Stimulated activated CD4-positive, alpha-beta T cell treated with anti-CD3 and anti-CD28 coated beads, TNF-alpha, amount 100 ng/mL, for 4 hours (primary cell): ENCODE measurements around the gene SIGLEC7.

ENCODE experiments used
- DNase-seq, 3 experiments: peaks; one replicate each; pipeline ENCODE4 v3.0.0-alpha.2; 2020; ENCODE audit warnings: low read depth in 3 of 3

SIGLEC7 gene

DNA sequence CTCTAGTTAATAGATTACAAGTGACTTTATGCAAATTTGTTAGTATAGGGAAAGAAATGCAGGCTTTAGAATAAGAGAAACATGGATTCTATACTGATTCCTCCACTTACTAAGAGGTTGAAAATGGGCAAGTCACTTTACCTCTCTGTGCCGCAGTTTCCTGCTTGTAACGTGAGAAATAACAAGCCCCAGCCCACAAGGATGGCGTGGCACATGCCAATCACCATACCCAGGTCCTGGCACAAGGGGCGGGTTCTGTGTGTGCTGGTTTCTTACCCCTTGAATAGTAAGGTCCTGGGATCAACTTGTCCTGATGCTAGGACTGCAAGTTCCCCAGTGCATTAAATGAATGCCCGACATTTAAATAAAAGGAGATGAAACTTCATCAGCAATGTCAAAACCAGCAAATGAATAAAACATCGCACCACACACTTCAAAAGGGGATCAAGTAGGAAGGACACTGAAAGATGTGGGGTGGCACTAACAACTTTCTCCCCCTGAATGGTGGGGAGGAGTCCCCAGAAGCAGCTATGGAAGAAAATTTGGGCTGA lies 25.3 kb upstream of the SIGLEC7 start:
- DNase-seq, result no peak

DNA sequence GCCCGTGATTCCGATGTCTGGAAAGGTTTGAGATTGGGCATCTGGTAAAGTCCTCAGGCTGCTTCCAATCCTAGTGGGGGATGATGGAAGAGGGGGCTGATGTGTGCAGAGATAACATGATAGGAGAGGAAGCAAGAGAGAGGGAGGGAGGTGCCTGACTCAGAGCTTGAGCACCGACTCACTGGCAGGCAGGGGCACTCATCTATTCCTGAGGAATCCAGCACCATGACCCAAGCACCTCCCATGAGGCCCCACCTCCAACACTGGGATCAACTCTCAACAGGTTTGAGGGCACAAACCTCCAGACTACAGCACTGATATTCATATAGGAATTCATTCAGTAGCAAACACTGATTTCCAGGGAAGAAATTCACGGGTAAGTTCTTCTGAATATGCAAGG lies 23.0 kb upstream of the SIGLEC7 start:
- DNase-seq, result no peak

DNA sequence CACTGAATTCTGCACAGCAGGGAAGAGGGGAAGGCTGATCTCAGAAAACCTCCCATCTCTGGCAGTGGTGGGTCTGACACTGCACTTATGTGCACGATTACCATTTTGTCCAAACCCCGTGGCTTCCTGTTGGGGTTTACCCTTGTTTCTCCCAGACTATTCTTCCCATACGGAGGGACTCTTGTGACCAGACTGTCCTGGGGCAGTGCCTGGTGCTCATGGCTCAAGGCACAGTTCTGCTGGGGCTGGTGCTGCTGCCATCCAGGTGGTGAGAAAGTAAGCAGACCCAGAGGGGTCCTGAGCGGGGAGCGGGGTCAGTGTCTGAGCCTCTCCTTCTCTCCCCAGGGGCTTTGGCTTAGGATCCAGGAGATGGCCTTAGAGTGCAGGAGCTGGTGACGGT lies 22.5 kb upstream of the SIGLEC7 start:
- no peak for DNase-seq

DNA sequence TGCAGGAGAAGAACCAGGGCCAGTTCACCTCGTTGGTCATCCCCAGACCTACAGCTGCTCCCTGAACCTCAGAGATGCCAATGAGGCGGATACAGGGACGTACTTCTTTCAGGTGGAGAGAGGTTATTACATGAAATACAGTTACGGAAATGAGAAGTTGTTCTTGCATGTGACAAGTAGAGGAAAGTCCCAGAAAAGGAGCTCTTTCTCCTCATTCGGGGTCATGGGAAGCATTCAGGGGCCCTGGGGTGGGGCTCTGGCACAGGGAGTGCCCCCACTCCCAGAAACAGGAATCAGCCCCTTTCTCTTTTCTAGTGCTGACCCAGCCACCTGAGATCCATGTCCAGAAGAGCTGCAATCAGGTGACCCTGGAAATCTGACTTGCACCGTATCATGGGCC lies 21.9 kb upstream of the SIGLEC7 start:
- no peak for DNase-seq

DNA sequence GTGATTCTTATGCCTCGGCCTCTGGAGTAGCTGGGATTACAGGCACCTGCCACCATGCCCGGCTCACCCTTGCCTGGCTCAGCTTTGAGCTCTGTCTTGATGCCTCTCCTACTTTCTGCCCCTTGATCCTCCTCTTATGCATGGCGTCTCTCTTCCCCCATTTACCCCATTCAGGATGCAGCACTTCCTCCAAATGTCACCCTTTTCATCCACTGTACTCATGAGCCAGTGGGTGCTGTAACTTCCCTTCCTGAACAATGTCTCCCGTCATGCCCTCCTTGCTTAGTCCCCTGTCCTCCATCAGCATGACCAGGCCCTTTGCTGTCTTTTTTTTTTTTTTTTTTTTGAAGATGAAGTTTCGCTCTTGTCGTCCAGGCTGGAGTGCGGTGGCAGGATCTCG lies 20.8 kb upstream of the SIGLEC7 start:
- DNase-seq, result no peak

DNA sequence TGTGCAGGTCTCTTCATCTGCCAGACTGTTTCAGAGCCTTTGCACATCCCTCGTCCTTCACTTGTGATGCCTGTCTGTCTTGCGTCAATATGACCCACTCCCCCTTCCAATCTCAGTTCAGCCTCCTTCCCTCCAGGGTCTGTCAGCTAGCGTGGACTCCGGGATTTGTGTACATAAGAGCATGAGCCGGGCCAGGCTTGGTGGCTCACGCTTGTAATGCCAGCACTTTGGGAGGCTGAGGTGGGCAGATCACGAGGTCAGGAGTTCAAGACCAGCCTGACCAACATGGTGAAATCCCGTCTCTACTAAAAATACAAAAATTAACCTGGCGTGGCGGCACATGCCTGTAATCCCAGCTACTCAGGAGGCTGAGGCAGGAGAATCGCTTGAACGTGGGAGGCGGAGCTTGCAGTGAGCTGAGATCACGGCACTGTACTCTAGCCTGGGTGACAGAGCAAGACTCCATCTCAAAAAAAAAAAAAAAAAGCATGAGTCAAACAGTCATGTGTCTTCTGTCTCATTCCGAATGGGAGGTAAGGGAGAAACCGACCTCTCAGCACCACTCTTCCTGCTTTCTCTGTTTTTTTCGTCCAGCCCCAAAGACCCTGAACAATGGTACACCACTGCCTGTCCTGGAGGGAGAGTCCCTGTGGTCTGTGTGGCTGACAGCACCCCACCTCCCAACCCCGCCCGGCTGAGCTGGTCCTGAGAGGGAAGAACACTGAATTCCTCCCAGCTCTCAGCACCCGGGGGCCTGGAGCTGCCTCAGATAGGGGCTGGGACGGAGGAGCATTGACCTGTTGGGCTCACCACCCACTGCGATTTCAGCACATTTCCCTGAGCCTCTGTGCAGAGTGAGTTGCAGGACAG lies 19.8 kb upstream of the SIGLEC7 start:
- DNase-seq, result no peak

DNA sequence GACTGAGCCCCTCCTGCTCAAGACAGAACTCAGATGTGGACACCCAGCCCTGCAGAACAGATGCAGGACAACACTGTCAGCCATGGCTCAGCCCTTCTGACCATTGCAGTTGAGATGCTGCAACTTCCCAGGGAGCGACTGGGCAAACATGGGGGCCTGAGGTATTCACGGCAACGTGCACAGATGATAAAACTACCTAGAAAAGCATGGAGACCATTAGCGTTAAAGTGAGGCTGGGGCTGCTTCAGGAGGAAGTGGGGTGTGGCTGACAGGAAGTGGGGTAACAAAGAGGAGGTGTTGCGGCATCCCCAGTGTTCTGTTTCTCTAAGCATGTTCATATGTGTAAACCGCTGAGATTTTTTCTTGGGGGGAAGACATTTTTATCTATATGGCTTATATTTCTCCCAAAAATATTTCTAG lies 18.7 kb upstream of the SIGLEC7 start:
- no peak for DNase-seq

DNA sequence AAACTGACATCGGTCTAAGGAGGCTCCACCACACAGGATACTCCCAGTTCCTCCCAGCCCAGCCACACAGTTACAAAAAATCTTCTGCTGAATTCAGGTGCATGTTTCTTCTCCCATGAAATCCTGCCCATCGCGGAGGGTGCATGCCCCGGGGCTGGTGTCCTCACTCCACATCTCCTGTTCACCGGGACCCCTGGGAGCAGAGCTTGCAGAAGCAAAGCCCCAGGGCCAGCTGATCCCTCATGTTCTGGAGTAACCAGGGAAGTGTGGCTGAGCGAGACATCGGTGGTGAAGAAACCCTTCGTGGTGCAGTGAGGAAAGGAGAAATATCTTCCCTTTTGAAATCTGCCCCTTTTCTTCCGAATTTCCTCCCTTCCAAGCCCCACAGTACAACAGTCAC lies 18.3 kb upstream of the SIGLEC7 start:
- DNase-seq, result no peak

DNA sequence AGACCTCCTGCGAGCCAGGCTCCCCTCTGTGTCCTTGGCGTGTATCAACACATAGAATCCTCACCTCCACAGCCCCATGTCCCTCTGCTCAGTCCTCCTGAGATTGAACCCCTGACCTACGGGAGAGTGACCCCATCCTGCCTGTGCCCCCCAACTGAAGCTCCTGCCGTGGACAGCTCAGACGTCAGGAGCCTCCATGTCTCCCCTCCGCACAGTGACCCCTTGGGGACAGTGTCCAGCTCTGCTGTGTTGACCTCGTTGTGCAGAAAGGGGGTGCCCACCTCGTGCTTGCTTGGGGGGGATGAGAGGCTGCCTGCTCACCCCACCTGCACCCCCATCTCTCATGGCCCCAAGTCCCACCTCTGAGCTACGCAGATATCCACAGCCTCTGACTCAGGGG lies 17.9 kb upstream of the SIGLEC7 start:
- no peak for DNase-seq

DNA sequence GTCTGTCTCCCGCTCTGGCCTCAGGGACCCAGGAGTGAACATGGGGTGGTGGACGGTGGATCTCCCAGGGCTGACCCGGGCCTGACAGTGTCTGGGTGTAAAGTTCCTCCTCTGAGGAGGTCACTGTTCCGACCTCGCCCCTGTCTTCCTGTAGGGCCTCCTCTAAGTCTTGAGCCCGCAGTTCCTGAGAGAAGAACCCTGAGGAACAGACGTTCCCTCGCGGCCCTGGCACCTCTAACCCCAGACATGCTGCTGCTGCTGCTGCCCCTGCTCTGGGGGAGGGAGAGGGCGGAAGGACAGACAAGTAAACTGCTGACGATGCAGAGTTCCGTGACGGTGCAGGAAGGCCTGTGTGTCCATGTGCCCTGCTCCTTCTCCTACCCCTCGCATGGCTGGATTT lies 17.4 kb upstream of the SIGLEC7 start, which contains the start of gene SIGLEC9:
Gene SIGLEC9 (plus strand): TSS at position 178 of the 400 bp plus-strand sequence. CDS start 69 bp downstream, at position 247.
- no peak for DNase-seq

DNA sequence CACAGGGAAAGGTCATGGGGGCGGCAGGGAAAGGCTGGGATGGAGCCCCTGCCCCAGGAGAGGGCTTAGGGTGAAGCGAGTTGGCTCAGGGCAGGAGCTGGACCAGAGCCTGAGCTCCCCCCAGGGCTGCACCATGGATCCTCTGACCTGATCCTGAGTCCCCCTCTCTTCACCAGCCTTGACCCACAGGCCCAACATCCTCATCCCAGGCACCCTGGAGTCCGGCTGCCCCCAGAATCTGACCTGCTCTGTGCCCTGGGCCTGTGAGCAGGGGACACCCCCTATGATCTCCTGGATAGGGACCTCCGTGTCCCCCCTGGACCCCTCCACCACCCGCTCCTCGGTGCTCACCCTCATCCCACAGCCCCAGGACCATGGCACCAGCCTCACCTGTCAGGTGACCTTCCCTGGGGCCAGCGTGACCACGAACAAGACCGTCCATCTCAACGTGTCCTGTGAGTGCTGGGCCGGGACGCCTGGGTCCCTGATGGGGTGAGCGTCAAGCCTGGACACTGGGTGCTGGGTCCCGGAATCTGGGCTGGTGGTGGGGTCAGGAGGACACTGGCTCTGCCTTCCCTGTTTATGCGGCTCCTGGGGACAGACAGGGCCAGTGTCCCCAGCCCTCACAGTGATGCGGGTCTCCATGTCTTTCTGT lies 16.6 kb upstream of the SIGLEC7 start:
- no peak for DNase-seq

DNA sequence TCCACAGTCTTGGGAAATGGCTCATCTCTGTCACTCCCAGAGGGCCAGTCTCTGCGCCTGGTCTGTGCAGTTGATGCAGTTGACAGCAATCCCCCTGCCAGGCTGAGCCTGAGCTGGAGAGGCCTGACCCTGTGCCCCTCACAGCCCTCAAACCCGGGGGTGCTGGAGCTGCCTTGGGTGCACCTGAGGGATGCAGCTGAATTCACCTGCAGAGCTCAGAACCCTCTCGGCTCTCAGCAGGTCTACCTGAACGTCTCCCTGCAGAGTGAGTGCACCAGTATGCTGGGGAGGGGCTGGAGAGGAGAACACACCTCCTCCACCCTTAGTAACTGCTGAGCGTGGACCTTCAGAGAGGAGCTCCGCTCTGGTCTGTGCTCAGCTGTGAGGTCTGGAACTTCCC lies 15.1 kb upstream of the SIGLEC7 start:
- no peak for DNase-seq

DNA sequence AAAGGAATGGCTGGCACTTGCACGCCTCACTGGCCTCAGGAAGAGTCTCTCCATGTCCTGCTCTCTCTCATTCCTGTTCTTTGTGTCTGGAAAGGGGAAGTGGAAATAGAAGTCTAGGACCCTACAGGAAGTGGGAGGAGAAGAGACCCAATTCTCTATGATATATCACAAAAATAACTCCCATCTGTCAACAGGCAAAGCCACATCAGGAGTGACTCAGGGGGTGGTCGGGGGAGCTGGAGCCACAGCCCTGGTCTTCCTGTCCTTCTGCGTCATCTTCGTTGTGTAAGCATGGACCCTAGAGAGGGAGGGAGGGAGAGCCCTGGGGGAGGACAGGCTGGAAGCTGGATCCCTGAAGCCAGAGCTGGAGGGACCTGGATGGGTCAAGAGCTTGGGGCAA lies 14.3 kb upstream of the SIGLEC7 start:
- no peak for DNase-seq

DNA sequence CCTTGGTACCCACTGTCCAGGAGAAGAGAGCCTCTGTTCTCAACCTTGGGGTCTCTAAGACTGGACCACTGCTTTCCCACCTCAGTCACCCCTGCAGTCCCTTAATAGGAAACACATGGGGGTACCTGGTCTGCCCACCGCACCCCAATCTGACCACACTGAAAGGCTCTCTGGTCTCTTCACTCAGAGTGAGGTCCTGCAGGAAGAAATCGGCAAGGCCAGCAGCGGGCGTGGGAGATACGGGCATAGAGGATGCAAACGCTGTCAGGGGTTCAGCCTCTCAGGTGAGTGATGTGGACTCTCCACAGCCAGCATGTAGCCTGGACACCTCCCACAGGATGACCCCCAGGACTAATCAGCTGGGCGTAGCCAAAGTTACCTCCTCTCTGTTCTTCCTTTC lies 13.9 kb upstream of the SIGLEC7 start:
- no peak for DNase-seq

DNA sequence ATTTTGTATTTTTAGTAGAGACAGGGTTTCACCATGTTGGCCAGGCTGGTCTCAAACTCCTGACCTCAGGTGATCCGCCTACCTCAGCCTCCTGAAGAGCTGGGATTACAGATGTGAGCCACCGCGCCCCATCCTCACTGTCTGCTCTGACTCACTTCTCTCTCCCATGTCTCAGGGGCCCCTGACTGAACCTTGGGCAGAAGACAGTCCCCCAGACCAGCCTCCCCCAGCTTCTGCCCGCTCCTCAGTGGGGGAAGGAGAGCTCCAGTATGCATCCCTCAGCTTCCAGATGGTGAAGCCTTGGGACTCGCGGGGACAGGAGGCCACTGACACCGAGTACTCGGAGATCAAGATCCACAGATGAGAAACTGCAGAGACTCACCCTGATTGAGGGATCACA lies 12.4 kb upstream of the SIGLEC7 start:
- no peak for DNase-seq

DNA sequence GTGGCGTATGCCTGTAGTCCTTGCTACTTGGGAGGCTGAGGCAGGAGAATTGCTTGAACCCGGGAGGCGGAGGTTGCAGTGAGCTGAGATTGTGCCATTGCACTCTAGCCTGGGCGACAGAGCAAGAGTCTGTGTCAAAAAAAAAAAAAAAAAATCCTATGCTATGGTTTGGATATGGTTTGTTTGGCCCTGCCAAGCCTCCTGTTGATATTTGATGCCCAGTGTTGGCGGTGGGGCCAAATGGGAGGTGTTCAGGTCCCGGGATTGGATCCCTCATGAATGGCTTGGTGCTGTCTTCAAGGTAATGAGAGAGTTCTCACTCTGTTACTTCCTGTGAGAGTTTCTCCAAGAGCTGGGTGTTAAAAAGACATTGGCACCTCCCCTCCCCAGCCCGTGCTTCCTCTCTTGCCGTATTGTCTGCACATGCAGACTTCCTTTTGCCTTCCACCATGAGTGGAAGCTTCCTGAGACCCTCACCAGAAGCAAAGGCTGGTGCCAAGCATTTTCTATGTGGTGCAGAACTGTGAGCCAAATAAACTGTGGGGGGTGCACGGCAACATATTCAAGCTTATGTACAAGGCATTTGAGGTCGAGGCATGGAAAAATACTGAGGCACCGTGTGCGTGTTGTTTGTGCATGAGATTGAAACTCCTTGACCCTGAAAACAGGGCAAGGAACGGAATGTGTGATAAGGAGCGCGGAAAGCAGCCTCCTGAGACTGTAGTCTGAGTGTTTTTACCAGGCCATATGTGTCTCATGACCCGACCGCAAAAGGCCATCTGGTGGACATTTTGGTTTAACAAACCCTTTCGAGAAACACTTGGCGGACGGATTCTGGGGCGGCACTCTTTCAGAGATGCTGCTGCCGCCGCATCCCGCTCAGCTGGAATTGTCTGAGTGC lies 10.1 kb upstream of the SIGLEC7 start:
- DNase-seq, result no peak

DNA sequence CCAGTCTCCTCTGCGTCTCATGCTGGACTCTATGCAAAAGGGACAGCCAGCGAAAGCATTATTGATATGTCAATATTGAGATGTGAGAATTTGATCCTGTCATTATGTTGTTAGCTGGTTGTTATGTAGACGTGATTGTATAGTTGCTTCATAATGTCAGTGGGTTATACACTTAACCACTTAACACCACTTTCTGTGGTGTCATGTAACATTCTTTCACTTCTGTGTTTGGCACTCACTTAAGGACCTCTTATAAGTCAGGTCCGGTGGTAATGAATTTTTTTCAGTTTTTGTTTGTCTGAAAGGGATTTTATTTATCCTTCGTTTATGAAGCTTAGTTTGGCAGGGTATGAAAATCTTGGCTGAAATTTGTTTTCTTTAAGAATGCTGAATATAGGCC lies 7.1 kb upstream of the SIGLEC7 start:
- DNase-seq, result no peak

DNA sequence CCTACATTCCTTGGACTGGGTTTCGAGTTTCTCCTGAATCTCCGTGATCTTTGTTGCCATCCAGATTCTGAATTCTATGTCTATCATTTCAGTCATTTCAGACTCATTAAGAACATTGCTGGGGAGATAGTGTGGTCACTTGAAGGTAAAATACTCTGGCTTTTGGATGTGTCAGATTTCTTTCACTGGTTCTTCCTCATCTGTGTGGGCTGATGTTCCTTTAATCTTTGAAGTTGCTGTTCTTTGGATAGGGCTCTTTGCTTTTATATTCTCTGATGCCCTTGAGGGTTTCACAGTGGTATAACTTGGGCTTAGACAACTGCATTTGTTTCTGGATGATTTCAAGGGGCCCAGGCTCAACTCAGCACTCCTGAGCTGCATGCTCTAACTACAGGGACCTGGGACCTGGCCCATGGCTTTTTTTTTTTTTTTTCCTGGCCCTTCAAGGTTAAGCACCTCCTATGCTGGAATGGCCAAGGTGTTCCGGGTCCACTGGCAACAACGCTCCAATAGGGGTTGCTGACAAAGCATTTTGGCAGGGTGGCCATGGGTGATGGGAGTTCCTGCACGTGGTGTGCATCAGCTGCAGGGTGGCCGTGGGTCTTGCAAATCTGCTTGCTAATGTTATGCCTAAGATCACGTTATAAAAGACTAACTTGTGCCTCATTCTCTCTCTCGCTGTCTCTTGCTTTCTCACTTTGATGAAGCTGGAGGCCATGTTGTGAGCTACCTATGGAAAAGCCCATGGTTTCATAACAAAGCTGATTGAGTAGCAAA lies 5.9 kb upstream of the SIGLEC7 start:
- no peak for DNase-seq

DNA sequence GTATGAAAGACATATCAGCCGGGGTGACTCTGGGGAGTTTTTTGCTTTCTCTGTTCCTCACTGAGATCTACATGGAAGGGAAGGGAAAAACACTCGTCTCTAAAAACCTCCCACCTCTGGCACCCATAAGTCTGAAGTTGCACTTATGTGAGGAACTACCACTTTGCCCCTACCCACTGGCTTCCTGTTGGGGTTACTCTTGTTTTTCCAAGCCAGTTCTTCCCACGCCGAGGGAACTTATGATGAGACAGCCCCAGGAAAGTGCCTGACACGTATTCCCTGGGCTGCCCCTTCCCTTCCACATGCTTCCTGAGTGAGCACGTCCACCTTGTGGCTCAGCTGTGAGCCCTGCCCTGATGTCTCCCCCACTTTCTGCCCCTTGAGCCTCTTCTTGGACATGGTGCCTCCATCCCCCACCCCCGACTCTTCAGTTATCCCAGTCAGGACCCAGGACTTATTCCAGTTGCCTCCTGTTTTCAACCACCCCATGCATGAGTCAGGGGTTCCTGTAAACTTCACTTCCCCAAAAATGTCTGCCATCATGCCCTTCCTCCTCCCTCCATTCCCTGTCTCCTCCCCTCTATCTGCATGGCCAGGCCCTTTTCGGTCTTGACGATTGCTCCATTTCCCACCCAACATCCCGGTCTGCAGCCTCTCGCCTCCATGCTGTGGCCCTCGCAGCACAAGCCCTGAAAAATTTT lies 5.1 kb upstream of the SIGLEC7 start:
- DNase-seq, result no peak

DNA sequence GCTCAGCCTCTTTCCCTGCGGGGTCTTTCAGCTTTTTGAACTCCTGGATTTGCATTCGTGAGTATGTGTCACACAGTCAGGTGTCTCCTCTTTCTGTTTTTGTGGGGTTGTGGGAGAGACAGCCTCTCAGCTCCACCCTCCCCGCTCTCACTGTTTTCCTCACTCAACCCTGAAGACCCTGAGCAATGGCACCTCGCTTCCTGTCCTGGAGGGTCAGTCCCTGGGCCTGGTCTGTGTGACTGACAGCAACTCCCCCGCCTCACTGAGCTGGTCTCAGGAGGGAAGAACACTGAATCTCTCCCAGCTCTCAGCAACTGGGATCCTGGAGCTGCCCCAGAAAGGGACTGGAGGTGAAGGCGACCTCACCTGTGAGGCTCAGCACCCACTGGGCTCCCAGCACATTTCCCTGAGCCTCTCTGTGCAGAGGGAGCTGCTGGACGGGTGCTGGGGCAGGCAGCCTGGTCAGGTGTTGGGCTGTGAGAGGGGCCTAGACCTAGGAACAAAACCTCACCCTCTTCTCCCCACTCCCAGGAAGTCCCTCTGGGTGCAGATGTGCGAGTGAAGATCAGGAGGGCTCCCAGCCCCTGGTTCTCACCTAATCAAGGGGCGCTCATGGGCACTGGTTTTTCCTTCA lies 4.2 kb upstream of the SIGLEC7 start:
- no peak for DNase-seq
